HCT116 (cell line): ENCODE results near the gene RFX8. TPM values are rescaled to one million over a fixed set of nuclear protein-coding genes. Genes with fewer than 3 reads are reported as not detected.

Experiments
- ATAC-seq: fragments of 200-7000 bp; cut with Tn5 transposase; 2 replicates; pipeline ENCODE4 v1.9.1; 2020; ENCODE audit warnings: mild to moderate bottlenecking, moderate library complexity
- BruUV-seq: library from RNA; stranded (reverse); fragments of 400-500 nt; replicated peaks from 2 replicates; lab custom pipeline; 2021; lab: Mats Ljungman, UMichigan
- CTCF ChIA-PET: fragments of 300-600 bp; sonication (Branson Sonifier 250); formaldehyde crosslinking; loops from one replicate; lab custom pipeline; 2021; ENCODE audit warnings: antibody characterized with exemption; lab: Charles Lee
- POLR2A ChIA-PET: fragments of 300-600, 350-600 bp; sonication (Branson Sonifier 250); formaldehyde crosslinking; loops from one replicate; lab custom pipeline; 2021; ENCODE audit warnings: antibody characterized with exemption; lab: Charles Lee
- RAD21 ChIA-PET, 2 experiments: fragments of 300-600 bp; sonication (Branson Sonifier 250); formaldehyde crosslinking; loops; one replicate each; lab custom pipeline; 2023; ENCODE audit warnings: low total read pairs in 2 of 2; ENCODE audit not compliant: uncharacterized antibody in 2 of 2, unreplicated experiment in 2 of 2, low non-redundant PET in 1 of 2; lab: Charles Lee
- DNase-seq: peaks from one replicate; pipeline ENCODE4 v3.0.0-alpha.2; 2010; ENCODE audit warnings: low read depth, low spot score
- H2AFZ ChIP-seq: fragments of 200-600 bp; shearing (Covaris generic), sonication (generic); 2 replicates; pipeline ENCODE4 v1.6.1; 2017; ENCODE audit warnings: low read depth, mixed run types, mixed read lengths, antibody characterized with exemption, low read length; ENCODE audit not compliant: poor library complexity, severe bottlenecking
- H3K27ac ChIP-seq: 2 replicates; pipeline ENCODE4 v1.5.1; 2012; ENCODE audit warnings: low read depth, low read length
- H3K27me3 ChIP-seq: fragments of 200-600 bp; sonication (generic); 2 replicates; pipeline ENCODE4 v1.6.1; 2016; ENCODE audit warnings: mixed run types, low read length, mixed read lengths; ENCODE audit not compliant: insufficient read depth
- H3K36me3 ChIP-seq, 2 experiments: fragments of 200-500 bp in 1 of 2; fragments of 200-600 bp in 1 of 2; sonication (Bioruptor generic) in 1 of 2; sonication (generic) in 1 of 2; 2 replicates each; pipeline versions ENCODE4 v1.5.1 to v1.6.1; 2014 to 2016; ENCODE audit warnings: low read length in 2 of 2, inconsistent platforms in 1 of 2, mixed read lengths in 1 of 2, mixed run types in 1 of 2; ENCODE audit not compliant: insufficient read depth in 2 of 2, control insufficient read depth in 1 of 2
- H3K4me1 ChIP-seq, 2 experiments: fragments of 200-600 bp in 1 of 2; sonication (generic) in 1 of 2; 2 replicates each; pipeline versions ENCODE4 v1.5.1 to v1.6.1; 2012 to 2017; ENCODE audit warnings: low read length in 2 of 2, inconsistent platforms in 1 of 2, mild to moderate bottlenecking in 1 of 2, mixed read lengths in 1 of 2, mixed run types in 1 of 2, moderate library complexity in 1 of 2; ENCODE audit not compliant: insufficient read depth in 2 of 2, control insufficient read depth in 1 of 2
- H3K4me2 ChIP-seq: fragments of 200-600 bp; sonication (generic); 2 replicates; pipeline ENCODE4 v1.6.1; 2017; ENCODE audit warnings: mixed run types, low read length, mixed read lengths
- H3K4me3 ChIP-seq, 2 experiments: fragments of 200-600 bp in 1 of 2; sonication (generic) in 1 of 2; replicated peaks in 1 of 2; 2 replicates each; pipeline ENCODE4 v1.5.1; 2011 to 2016; ENCODE audit warnings: low read length in 2 of 2, control low read depth in 1 of 2, low read depth in 1 of 2, mild to moderate bottlenecking in 1 of 2, mixed read lengths in 1 of 2, mixed run types in 1 of 2
- H3K79me2 ChIP-seq: fragments of 200-600 bp; sonication (generic); 2 replicates; pipeline ENCODE4 v1.6.1; 2017; ENCODE audit warnings: mild to moderate bottlenecking, mixed run types, low read length, moderate library complexity, mixed read lengths; ENCODE audit not compliant: insufficient read depth
- H3K9ac ChIP-seq: fragments of 200-600 bp; sonication (generic); 2 replicates; pipeline ENCODE4 v1.6.1; 2016; ENCODE audit warnings: low read length, mixed read lengths
- H3K9me2 ChIP-seq: fragments of 200-600 bp; sonication (generic), shearing (Covaris generic); 2 replicates; pipeline ENCODE4 v1.6.1; 2017; ENCODE audit warnings: mixed run types, mild to moderate bottlenecking, moderate library complexity; ENCODE audit not compliant: insufficient read depth
- H3K9me3 ChIP-seq, 2 experiments: fragments of 200-500 bp in 1 of 2; fragments of 200-600 bp in 1 of 2; sonication (Bioruptor generic) in 1 of 2; sonication (generic) in 1 of 2; 2 replicates each; pipeline ENCODE4 v1.6.1; 2014 to 2017; ENCODE audit warnings: low read length in 2 of 2, mixed read lengths in 2 of 2, inconsistent platforms in 1 of 2, low read depth in 1 of 2, mild to moderate bottlenecking in 1 of 2, mixed run types in 1 of 2, moderate library complexity in 1 of 2; ENCODE audit not compliant: control insufficient read depth in 1 of 2, insufficient read depth in 1 of 2
- H4K20me1 ChIP-seq: fragments of 200-600 bp; sonication (generic), shearing (Covaris generic); 2 replicates; pipeline ENCODE4 v1.6.1; 2017; ENCODE audit warnings: mixed run types, mild to moderate bottlenecking, moderate library complexity; ENCODE audit not compliant: insufficient read depth
- CBX3 ChIP-seq: IDR thresholded peaks from 2 replicates; pipeline ENCODE4 v1.6.1; 2012; ENCODE audit warnings: low read depth
- CEBPB ChIP-seq: IDR thresholded peaks from 2 replicates; pipeline ENCODE4 v1.6.1; 2012; ENCODE audit warnings: low read depth
- EGR1 ChIP-seq: IDR thresholded peaks from 2 replicates; pipeline ENCODE4 v1.6.1; 2012; ENCODE audit warnings: low read depth
- ELF1 ChIP-seq: IDR thresholded peaks from 2 replicates; pipeline ENCODE4 v1.6.1; 2012; ENCODE audit warnings: low read depth, borderline replicate concordance
- EZH2phosphoT487 ChIP-seq: fragments of 200-600 bp; IDR thresholded peaks from 2 replicates; pipeline ENCODE4 v1.6.1; 2018; ENCODE audit warnings: antibody characterized with exemption, borderline replicate concordance
- FOSL1 ChIP-seq: IDR thresholded peaks from 2 replicates; pipeline ENCODE4 v1.6.1; 2012; ENCODE audit warnings: low read depth
- JUND ChIP-seq: IDR thresholded peaks from 2 replicates; pipeline ENCODE4 v1.6.1; 2012
- POLR2A ChIP-seq: IDR thresholded peaks from 2 replicates; pipeline ENCODE4 v1.7.0; 2011; ENCODE audit warnings: borderline replicate concordance; ENCODE audit not compliant: insufficient read depth, insufficient read length; ENCODE audit errors: extremely low read depth
- POLR2AphosphoS5 ChIP-seq: IDR thresholded peaks from 2 replicates; pipeline ENCODE4 v1.6.1; 2011; ENCODE audit warnings: mild to moderate bottlenecking, low read depth, low read length, moderate library complexity
- RAD21 ChIP-seq: IDR thresholded peaks from 2 replicates; pipeline ENCODE4 v1.6.1; 2012; ENCODE audit warnings: low read depth, mild to moderate bottlenecking
- SIN3A ChIP-seq: IDR thresholded peaks from 2 replicates; pipeline ENCODE4 v1.6.1; 2012; ENCODE audit warnings: low read depth
- SRF ChIP-seq: IDR thresholded peaks from 2 replicates; pipeline ENCODE4 v1.6.1; 2012; ENCODE audit warnings: low read depth
- TCF7L2 ChIP-seq: IDR thresholded peaks from 2 replicates; pipeline ENCODE4 v1.7.0; 2011; ENCODE audit warnings: borderline replicate concordance, inconsistent platforms; ENCODE audit not compliant: insufficient read depth, insufficient read length; ENCODE audit errors: extremely low read depth
- YY1 ChIP-seq: IDR thresholded peaks from 2 replicates; pipeline ENCODE4 v1.6.1; 2011; ENCODE audit warnings: low read length, low read depth, moderate library complexity, mild to moderate bottlenecking; ENCODE audit not compliant: insufficient replicate concordance; ENCODE audit errors: extremely low read depth
- ZFX ChIP-seq: fragments of 450-650 bp; IDR thresholded peaks from 2 replicates; pipeline ENCODE4 v1.6.1; 2017
- intact Hi-C: fragments of 100-400 bp; cut with micrococcal nuclease; formaldehyde crosslinking; loops from 2 replicates; pipeline ENCODE4 v1.10.0; 2022
- total RNA-seq: library from RNA; stranded (reverse); gene quantifications from one replicate; pipeline ENCODE4 v1.2.1, GENCODE V29; 2021; ENCODE audit not compliant: unreplicated experiment
- TF ChIP-seq, protein P1 (sequence below): IDR thresholded peaks from 2 replicates; pipeline ENCODE4 v1.6.1; 2012; ENCODE audit warnings: low read depth
- TF ChIP-seq, protein P2 (sequence below), 3 experiments: fragments of 200-600 bp in 1 of 3; sonication (generic) in 1 of 3; IDR thresholded peaks in 2 of 3; conservative IDR thresholded peaks in 1 of 3; 2 replicates each; pipeline ENCODE4 v1.5.1; 2012 to 2017; ENCODE audit warnings: low read depth in 2 of 3, low read length in 2 of 3, antibody characterized with exemption in 1 of 3, borderline replicate concordance in 1 of 3, control low read depth in 1 of 3, mild to moderate bottlenecking in 1 of 3, mixed read lengths in 1 of 3, mixed run types in 1 of 3, moderate library complexity in 1 of 3; ENCODE audit not compliant: insufficient read depth in 1 of 3

RFX8 gene
- total RNA-seq, 1 experiment from 2014 or later: not detected

DNA sequence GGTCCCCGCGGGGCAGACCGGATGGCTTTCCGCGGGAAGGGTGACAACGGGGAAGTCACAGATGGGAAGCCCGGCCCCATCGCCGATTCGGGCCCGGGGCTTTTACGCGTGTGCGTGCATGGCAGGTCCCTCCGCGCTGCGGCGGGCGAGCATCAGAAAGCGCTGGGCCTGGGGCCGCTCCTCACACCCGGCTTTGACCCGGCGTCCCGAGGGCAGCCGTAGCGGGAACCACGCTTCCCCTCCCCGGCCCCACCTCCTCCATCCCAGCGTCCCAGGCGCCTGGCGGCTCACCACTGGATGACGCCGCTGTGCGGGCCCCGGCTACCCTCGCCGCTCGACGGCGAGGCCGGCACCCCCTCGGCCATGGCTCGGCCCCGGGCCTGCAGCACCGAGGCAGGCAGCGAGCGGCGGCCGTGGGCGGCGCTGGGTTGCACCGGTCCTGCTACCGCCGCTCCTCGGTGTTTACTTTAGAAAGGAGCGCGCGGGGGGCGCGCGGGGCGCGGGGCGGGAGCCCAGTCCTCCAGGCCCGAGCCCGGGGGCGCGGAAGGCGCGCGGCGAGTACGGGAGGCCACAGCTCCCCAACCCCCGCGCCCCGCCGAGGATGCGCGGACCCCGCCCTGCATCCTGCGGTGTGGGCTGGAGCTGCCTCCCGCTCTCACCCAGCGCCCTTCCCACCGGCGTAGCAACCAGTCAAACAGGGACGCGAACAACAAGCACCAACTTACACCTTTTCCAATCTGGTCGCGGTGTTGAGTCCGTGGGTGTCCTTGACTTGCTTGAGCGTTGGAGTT is 806 bp downstream of the RFX8 start:
- H2AFZ ChIP-seq: no peak overlapping the region
- DNase-seq: no peak
- intact Hi-C loops: no loop called here
- no peaks in the 10 kb centered on the region for H3K79me2 ChIP-seq
- ChIA-PET POLR2A (no interaction called here), RAD21 (no interaction called here), CTCF (no interaction called here)
- H3K27ac ChIP-seq: no peak overlapping the region
- no TSS peak for BruUV-seq
- no peak overlapping the region for H3K4me3 ChIP-seq
- H3K9me2 ChIP-seq: no peaks in the 10 kb centered on the region
- H4K20me1 ChIP-seq: no peaks in the 10 kb centered on the region
- no peaks in the 10 kb centered on the region for H3K27me3 ChIP-seq
- no peak overlapping the region for H3K9ac ChIP-seq
- no peak overlapping the region for H3K4me2 ChIP-seq
- TF ChIP-seq EGR1 (no peak), FOSL1 (no peak), POLR2A (no peak), YY1 (no peak), POLR2AphosphoS5 (no peak), JUND (no peak), SIN3A (no peak), EZH2phosphoT487 (no peak), ZFX (no peak), ELF1 (no peak), RAD21 (no peak), SRF (no peak), CEBPB (no peak), CBX3 (no peak), TCF7L2 (no peak)
- TF ChIP-seq, protein P1, sequence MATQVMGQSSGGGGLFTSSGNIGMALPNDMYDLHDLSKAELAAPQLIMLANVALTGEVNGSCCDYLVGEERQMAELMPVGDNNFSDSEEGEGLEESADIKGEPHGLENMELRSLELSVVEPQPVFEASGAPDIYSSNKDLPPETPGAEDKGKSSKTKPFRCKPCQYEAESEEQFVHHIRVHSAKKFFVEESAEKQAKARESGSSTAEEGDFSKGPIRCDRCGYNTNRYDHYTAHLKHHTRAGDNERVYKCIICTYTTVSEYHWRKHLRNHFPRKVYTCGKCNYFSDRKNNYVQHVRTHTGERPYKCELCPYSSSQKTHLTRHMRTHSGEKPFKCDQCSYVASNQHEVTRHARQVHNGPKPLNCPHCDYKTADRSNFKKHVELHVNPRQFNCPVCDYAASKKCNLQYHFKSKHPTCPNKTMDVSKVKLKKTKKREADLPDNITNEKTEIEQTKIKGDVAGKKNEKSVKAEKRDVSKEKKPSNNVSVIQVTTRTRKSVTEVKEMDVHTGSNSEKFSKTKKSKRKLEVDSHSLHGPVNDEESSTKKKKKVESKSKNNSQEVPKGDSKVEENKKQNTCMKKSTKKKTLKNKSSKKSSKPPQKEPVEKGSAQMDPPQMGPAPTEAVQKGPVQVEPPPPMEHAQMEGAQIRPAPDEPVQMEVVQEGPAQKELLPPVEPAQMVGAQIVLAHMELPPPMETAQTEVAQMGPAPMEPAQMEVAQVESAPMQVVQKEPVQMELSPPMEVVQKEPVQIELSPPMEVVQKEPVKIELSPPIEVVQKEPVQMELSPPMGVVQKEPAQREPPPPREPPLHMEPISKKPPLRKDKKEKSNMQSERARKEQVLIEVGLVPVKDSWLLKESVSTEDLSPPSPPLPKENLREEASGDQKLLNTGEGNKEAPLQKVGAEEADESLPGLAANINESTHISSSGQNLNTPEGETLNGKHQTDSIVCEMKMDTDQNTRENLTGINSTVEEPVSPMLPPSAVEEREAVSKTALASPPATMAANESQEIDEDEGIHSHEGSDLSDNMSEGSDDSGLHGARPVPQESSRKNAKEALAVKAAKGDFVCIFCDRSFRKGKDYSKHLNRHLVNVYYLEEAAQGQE: no peak
- TF ChIP-seq, protein P2, sequence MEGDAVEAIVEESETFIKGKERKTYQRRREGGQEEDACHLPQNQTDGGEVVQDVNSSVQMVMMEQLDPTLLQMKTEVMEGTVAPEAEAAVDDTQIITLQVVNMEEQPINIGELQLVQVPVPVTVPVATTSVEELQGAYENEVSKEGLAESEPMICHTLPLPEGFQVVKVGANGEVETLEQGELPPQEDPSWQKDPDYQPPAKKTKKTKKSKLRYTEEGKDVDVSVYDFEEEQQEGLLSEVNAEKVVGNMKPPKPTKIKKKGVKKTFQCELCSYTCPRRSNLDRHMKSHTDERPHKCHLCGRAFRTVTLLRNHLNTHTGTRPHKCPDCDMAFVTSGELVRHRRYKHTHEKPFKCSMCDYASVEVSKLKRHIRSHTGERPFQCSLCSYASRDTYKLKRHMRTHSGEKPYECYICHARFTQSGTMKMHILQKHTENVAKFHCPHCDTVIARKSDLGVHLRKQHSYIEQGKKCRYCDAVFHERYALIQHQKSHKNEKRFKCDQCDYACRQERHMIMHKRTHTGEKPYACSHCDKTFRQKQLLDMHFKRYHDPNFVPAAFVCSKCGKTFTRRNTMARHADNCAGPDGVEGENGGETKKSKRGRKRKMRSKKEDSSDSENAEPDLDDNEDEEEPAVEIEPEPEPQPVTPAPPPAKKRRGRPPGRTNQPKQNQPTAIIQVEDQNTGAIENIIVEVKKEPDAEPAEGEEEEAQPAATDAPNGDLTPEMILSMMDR (IDR thresholded peaks at IDR 0.05 in 2 of 3, conservative IDR thresholded peaks at IDR 0.05 in 1 of 3; ENCODE audit: borderline replicate concordance in 1 of 3, insufficient read depth in 1 of 3, low read depth in 2 of 3, low read length in 2 of 3): no peak
- H3K36me3 ChIP-seq: no peaks in the 10 kb centered on the region
- no peaks in the 10 kb centered on the region for H3K4me1 ChIP-seq
- H3K9me3 ChIP-seq: no peaks in the 10 kb centered on the region
- ATAC-seq: no peak
